GM19193 (cell line): ENCODE data around the gene GRWD1.

Experiments
- POLR2A ChIP-seq: IDR thresholded peaks from 4 replicates; pipeline ENCODE4 v1.6.1; 2011; ENCODE audit not compliant: insufficient read depth, insufficient read length; ENCODE audit errors: extremely low read depth

The GRWD1 gene

GRCh38 chr19:48493718-48494401 is 48.1 kb downstream of the GRWD1 start:
- no peak for TF ChIP-seq POLR2A

- no peak for TF ChIP-seq POLR2A
Measured at GRCh38 chr19:48495396-48495795, 49.6 kb downstream of the GRWD1 start.

GRCh38 chr19:48496959-48497727 is 51.4 kb downstream of the GRWD1 start:
- no peak for TF ChIP-seq POLR2A

- no peak for TF ChIP-seq POLR2A
Measured at GRCh38 chr19:48497728-48498594, 52.2 kb downstream of the GRWD1 start.

GRCh38 chr19:48498595-48499311 is 53.0 kb downstream of the GRWD1 start:
- no peak for TF ChIP-seq POLR2A

- no peak for TF ChIP-seq POLR2A
Measured at GRCh38 chr19:48499316-48500090, 53.7 kb downstream of the GRWD1 start.

- no peak for TF ChIP-seq POLR2A
Measured at GRCh38 chr19:48500830-48501493, 55.2 kb downstream of the GRWD1 start.

GRCh38 chr19:48501494-48502349 is 55.9 kb downstream of the GRWD1 start:
- no peak for TF ChIP-seq POLR2A

- no peak for TF ChIP-seq POLR2A
Measured at GRCh38 chr19:48502350-48503018, 56.7 kb downstream of the GRWD1 start.

- no peak for TF ChIP-seq POLR2A
Measured at GRCh38 chr19:48506138-48506733, 60.5 kb downstream of the GRWD1 start.
